ENCODE data around the gene OAS3. TPM values are rescaled to one million over a fixed set of nuclear protein-coding genes. Genes with fewer than 3 reads are reported as not detected.

Gene OAS3, protein sequence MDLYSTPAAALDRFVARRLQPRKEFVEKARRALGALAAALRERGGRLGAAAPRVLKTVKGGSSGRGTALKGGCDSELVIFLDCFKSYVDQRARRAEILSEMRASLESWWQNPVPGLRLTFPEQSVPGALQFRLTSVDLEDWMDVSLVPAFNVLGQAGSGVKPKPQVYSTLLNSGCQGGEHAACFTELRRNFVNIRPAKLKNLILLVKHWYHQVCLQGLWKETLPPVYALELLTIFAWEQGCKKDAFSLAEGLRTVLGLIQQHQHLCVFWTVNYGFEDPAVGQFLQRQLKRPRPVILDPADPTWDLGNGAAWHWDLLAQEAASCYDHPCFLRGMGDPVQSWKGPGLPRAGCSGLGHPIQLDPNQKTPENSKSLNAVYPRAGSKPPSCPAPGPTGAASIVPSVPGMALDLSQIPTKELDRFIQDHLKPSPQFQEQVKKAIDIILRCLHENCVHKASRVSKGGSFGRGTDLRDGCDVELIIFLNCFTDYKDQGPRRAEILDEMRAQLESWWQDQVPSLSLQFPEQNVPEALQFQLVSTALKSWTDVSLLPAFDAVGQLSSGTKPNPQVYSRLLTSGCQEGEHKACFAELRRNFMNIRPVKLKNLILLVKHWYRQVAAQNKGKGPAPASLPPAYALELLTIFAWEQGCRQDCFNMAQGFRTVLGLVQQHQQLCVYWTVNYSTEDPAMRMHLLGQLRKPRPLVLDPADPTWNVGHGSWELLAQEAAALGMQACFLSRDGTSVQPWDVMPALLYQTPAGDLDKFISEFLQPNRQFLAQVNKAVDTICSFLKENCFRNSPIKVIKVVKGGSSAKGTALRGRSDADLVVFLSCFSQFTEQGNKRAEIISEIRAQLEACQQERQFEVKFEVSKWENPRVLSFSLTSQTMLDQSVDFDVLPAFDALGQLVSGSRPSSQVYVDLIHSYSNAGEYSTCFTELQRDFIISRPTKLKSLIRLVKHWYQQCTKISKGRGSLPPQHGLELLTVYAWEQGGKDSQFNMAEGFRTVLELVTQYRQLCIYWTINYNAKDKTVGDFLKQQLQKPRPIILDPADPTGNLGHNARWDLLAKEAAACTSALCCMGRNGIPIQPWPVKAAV
- 12.3 TPM for polyA plus RNA-seq
- long read RNA-seq, donor 1, full-length matches to known transcripts = 1 of 1 reads
- long read RNA-seq, donor 1, partial matches to known transcripts = 0 of 1 reads
- long read RNA-seq, donor 1, other reads (novel, unspliced or antisense) = 0 of 1 reads
- long read RNA-seq, donor 2, full-length matches to known transcripts = 1 of 1 reads
- long read RNA-seq, donor 2, partial matches to known transcripts = 0 of 1 reads
- long read RNA-seq, donor 2, other reads (novel, unspliced or antisense) = 0 of 1 reads
- long read RNA-seq, donor 3 = 0 reads
- long read RNA-seq, donor 4 = 0 reads
- long read RNA-seq, donor 5 = 0 reads
- long read RNA-seq, donor 6 = 0 reads
- long read RNA-seq, donor 7 = 0 reads
- long read RNA-seq, donor 8, full-length matches to known transcripts = 3 of 3 reads
- long read RNA-seq, donor 8, partial matches to known transcripts = 0 of 3 reads
- long read RNA-seq, donor 8, other reads (novel, unspliced or antisense) = 0 of 3 reads
- long read RNA-seq, donor 9, full-length matches to known transcripts = 1 of 1 reads
- long read RNA-seq, donor 9, partial matches to known transcripts = 0 of 1 reads
- long read RNA-seq, donor 9, other reads (novel, unspliced or antisense) = 0 of 1 reads
- long read RNA-seq, donor 10, full-length matches to known transcripts = 2 of 2 reads
- long read RNA-seq, donor 10, partial matches to known transcripts = 0 of 2 reads
- long read RNA-seq, donor 10, other reads (novel, unspliced or antisense) = 0 of 2 reads
- long read RNA-seq, donor 11 = 0 reads

- WGBS (ENCODE audit: insufficient coverage, low lambda C conversion rate) = no CpG with 5 or more reads among the region's 50 CpGs
- H3K36me3 ChIP-seq (ENCODE audit: control insufficient read depth, insufficient read depth, low read length) = peaks cover 5% of the 10 kb centered on the region
- peak within 1 kb of the TSS; percentile 61 for H3K4me3 ChIP-seq (ENCODE audit: low read length)
- no peaks in the 10 kb centered on the region for H3K9me3 ChIP-seq (ENCODE audit: control insufficient read depth, low read depth, low read length)
- H3K27ac ChIP-seq (ENCODE audit: low read length) = peak within 1 kb of the TSS; percentile 72
- no peaks in the 10 kb centered on the region for H3K27me3 ChIP-seq (ENCODE audit: control insufficient read depth, insufficient read depth, low read length)
- peak; percentile 85 to 93 for DNase-seq
- peaks cover 13% of the 10 kb centered on the region for H3K4me1 ChIP-seq (ENCODE audit: control insufficient read depth, insufficient read depth, low read length)
These were observed at the start of gene OAS3 for GRCh38 chr12:112937741-112938719. OAS3 (plus strand) TSS chr12:112938474; CDS start chr12:112938531, 57 bp downstream.

DNA sequence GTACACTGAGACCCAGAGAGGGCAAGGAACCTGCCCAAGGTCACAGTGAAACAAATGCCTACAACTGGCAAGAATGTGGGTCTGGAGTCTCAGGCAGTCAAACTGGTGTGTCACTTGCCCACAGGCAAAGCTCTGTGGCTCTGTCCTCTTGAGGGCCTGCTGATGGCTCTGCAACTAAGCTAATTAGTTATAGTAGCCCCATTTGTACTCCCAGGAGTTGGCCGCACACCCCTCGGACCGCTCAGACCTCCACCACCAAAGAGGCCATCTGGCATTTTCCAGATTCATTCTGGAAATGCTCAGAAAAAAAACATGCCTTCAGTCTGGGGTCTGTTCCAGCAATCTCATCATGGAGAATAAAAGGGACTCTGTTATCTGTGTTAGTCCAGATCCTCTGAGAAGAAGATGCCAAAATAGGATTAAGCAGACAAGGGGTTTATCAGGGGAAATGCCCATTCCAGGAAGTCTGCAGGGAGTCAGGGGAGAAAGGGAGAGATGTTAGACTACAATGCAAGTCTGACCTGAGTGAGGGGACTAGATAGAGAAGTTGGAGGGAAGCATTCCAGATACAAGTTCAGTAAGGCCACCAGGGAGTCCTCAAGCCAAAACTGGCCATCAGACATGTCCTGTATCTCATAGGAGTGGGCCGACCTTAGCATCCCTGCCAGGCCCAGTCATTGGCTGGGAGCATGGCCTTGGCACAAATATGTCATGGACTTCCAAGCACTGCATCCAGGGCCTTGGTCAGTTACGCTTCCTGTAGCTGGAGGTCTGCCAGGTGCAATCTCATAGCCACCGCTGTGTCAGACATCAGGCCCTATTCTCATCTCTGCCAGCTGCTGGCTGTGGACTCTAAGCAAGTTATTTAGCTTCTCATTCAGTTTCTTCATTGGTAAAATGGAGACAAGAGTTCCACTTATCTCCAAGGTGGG, 46.9 kb upstream of the OAS3 start:
- no peak for DNase-seq
- Histone ChIP-seq H3K4me1 (ENCODE audit: control insufficient read depth, insufficient read depth, low read length) (no peaks in the 10 kb centered on the region), H3K36me3 (ENCODE audit: control insufficient read depth, insufficient read depth, low read length) (no peaks in the 10 kb centered on the region), H3K27ac (ENCODE audit: low read length) (no peak overlapping the region), H3K27me3 (ENCODE audit: control insufficient read depth, insufficient read depth, low read length) (no peaks in the 10 kb centered on the region), H3K9me3 (ENCODE audit: control insufficient read depth, low read depth, low read length) (no peaks in the 10 kb centered on the region), H3K4me3 (ENCODE audit: low read length) (no peak overlapping the region)
- WGBS (ENCODE audit: insufficient coverage, low lambda C conversion rate) = no CpG with 5 or more reads among the region's 6 CpGs

DNA sequence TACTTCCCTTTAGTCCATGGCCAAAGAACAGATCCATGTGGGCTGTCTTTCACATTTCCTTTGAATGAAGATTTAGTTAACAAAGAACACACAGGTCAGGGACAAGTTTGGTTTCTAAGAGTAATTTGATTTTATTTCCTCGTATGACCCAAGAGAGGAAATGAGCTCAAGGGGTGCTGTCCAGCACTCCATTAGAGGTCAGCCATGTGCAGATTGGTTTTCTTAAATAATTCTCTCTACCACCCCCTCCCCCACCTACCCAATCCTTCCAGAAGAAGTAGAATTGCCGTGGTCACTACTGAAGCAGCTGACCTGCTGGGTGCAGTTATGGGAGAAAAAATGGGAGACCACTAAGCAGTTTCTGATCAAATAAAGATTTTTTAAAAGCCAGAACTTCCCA, 45.4 kb upstream of the OAS3 start:
- no CpG with 5 or more reads among the region's 2 CpGs for WGBS (ENCODE audit: insufficient coverage, low lambda C conversion rate)
- Histone ChIP-seq H3K27me3 (ENCODE audit: control insufficient read depth, insufficient read depth, low read length) (peaks cover 3% of the 10 kb centered on the region), H3K4me1 (ENCODE audit: control insufficient read depth, insufficient read depth, low read length) (no peaks in the 10 kb centered on the region), H3K36me3 (ENCODE audit: control insufficient read depth, insufficient read depth, low read length) (no peaks in the 10 kb centered on the region), H3K9me3 (ENCODE audit: control insufficient read depth, low read depth, low read length) (no peaks in the 10 kb centered on the region), H3K4me3 (ENCODE audit: low read length) (no peak overlapping the region), H3K27ac (ENCODE audit: low read length) (no peak overlapping the region)
- no peak for DNase-seq

- Histone ChIP-seq H3K36me3 (ENCODE audit: control insufficient read depth, insufficient read depth, low read length) (no peaks in the 10 kb centered on the region), H3K4me1 (ENCODE audit: control insufficient read depth, insufficient read depth, low read length) (no peaks in the 10 kb centered on the region), H3K4me3 (ENCODE audit: low read length) (no peak overlapping the region), H3K27ac (ENCODE audit: low read length) (no peak overlapping the region), H3K9me3 (ENCODE audit: control insufficient read depth, low read depth, low read length) (no peaks in the 10 kb centered on the region), H3K27me3 (ENCODE audit: control insufficient read depth, insufficient read depth, low read length) (peaks cover 3% of the 10 kb centered on the region)
- no peak for DNase-seq
These were observed 44.1 kb upstream of the OAS3 start for GRCh38 chr12:112894128-112894527.

DNA sequence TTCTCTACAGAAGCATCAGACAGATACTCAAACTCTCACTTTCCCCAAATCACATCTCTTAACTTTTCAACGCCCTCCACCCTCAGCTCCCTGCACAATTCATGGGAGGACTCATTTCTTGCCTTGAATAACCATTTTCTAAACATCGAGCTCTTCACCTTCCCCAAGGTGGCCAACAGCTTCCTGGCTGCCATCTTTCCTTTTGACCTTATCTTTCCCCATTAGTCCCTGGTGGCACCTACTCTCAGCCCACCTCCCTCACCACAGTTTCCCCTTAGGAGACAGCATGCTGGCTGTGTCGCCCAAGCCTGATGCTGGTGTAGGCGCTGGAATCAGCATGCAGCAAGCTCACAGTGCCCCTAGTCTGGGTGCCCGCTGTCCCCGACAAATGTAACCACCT, 39.9 kb upstream of the OAS3 start:
- 100% methylated on average over 1 of the region's 6 CpGs for WGBS (ENCODE audit: insufficient coverage, low lambda C conversion rate)
- Histone ChIP-seq H3K9me3 (ENCODE audit: control insufficient read depth, low read depth, low read length) (no peaks in the 10 kb centered on the region), H3K4me3 (ENCODE audit: low read length) (no peak overlapping the region), H3K36me3 (ENCODE audit: control insufficient read depth, insufficient read depth, low read length) (no peaks in the 10 kb centered on the region), H3K4me1 (ENCODE audit: control insufficient read depth, insufficient read depth, low read length) (no peaks in the 10 kb centered on the region), H3K27me3 (ENCODE audit: control insufficient read depth, insufficient read depth, low read length) (peaks cover 3% of the 10 kb centered on the region), H3K27ac (ENCODE audit: low read length) (no peak overlapping the region)
- DNase-seq = no peak

GRCh38 chr12:112900298-112901145, 37.8 kb upstream of the OAS3 start:
- Histone ChIP-seq H3K36me3 (ENCODE audit: control insufficient read depth, insufficient read depth, low read length) (no peaks in the 10 kb centered on the region), H3K27ac (ENCODE audit: low read length) (no peak overlapping the region)

GRCh38 chr12:112901271-112901670, 37.0 kb upstream of the OAS3 start:
- H3K4me1 ChIP-seq (ENCODE audit: control insufficient read depth, insufficient read depth, low read length) = peaks cover 10% of the 10 kb centered on the region
- no CpG with 5 or more reads among the region's 2 CpGs for WGBS (ENCODE audit: insufficient coverage, low lambda C conversion rate)
- H3K4me3 ChIP-seq (ENCODE audit: low read length) = no peak overlapping the region
- no peaks in the 10 kb centered on the region for H3K9me3 ChIP-seq (ENCODE audit: control insufficient read depth, low read depth, low read length)
- H3K27me3 ChIP-seq (ENCODE audit: control insufficient read depth, insufficient read depth, low read length) = peaks cover 3% of the 10 kb centered on the region
- H3K36me3 ChIP-seq (ENCODE audit: control insufficient read depth, insufficient read depth, low read length) = no peaks in the 10 kb centered on the region
- H3K27ac ChIP-seq (ENCODE audit: low read length) = no peak overlapping the region
- DNase-seq = no peak

More at GRCh38 chr12:112900298-112901145, 37.8 kb upstream of the OAS3 start:
- no CpG with 5 or more reads among the region's 11 CpGs for WGBS (ENCODE audit: insufficient coverage, low lambda C conversion rate)
- no peak overlapping the region for H3K4me3 ChIP-seq (ENCODE audit: low read length)
- peaks cover 2% of the 10 kb centered on the region for H3K4me1 ChIP-seq (ENCODE audit: control insufficient read depth, insufficient read depth, low read length)
- peak; percentile 17 to 46 for DNase-seq
- no peaks in the 10 kb centered on the region for H3K9me3 ChIP-seq (ENCODE audit: control insufficient read depth, low read depth, low read length)
- H3K27me3 ChIP-seq (ENCODE audit: control insufficient read depth, insufficient read depth, low read length) = peaks cover 3% of the 10 kb centered on the region

DNA sequence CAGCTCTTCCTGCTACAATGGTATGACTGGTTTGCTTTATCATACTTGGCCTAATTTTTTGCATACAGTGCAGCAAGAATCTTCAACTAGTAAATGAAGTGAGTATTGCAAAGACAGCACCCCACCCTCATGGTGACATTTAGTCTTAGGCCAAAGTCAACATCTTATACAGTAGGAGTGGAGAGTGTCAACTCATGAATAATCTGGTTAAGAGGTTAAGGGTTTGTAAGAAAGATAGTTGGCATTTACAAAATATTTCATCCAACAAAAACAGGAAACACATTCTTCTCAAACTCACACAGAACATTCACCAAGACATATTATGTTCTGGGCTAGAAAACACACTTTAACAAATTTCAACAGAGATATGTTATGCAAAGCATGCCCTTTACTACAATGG, 33.7 kb upstream of the OAS3 start:
- H3K36me3 ChIP-seq (ENCODE audit: control insufficient read depth, insufficient read depth, low read length) = no peaks in the 10 kb centered on the region
- H3K27ac ChIP-seq (ENCODE audit: low read length) = no peak overlapping the region
- H3K27me3 ChIP-seq (ENCODE audit: control insufficient read depth, insufficient read depth, low read length) = no peaks in the 10 kb centered on the region
- H3K9me3 ChIP-seq (ENCODE audit: control insufficient read depth, low read depth, low read length) = no peaks in the 10 kb centered on the region
- DNase-seq = peak in 1 of 2 donors; percentile 35
- no peak overlapping the region for H3K4me3 ChIP-seq (ENCODE audit: low read length)
- peaks cover 24% of the 10 kb centered on the region for H3K4me1 ChIP-seq (ENCODE audit: control insufficient read depth, insufficient read depth, low read length)
